ENCODE results near the gene DHRS2.

Gene DHRS2

GRCh38 chr14:23610815-23611289 lies 25.3 kb upstream of the DHRS2 start:
- no peak for TF ChIP-seq CTCF (IDR thresholded peaks at IDR 0.05; ENCODE audit: unreplicated experiment in 3 of 3)
- Mint-ChIP-seq H3K9me3 (no peaks in the 10 kb centered on the region), H3K27me3 (ENCODE audit: low read depth) (peaks cover 25% of the 10 kb centered on the region), H3K4me3 (no peak overlapping the region), H3K4me1 (no peaks in the 10 kb centered on the region), H3K27ac (no peak overlapping the region), H3K36me3 (ENCODE audit: low read depth) (no peaks in the 10 kb centered on the region)

- H3K27me3 Mint-ChIP-seq (ENCODE audit: low read depth), result peaks cover 25% of the 10 kb centered on the region
- no peaks in the 10 kb centered on the region for H3K36me3 Mint-ChIP-seq (ENCODE audit: low read depth)
- no peaks in the 10 kb centered on the region for H3K4me1 Mint-ChIP-seq
- no peak overlapping the region for H3K4me3 Mint-ChIP-seq
- H3K27ac Mint-ChIP-seq, result no peak overlapping the region
- H3K9me3 Mint-ChIP-seq, result no peaks in the 10 kb centered on the region
- no peak for TF ChIP-seq CTCF (IDR thresholded peaks at IDR 0.05; ENCODE audit: unreplicated experiment in 3 of 3)
Observed at GRCh38 chr14:23612354-23612732, 23.8 kb upstream of the DHRS2 start.

DNA sequence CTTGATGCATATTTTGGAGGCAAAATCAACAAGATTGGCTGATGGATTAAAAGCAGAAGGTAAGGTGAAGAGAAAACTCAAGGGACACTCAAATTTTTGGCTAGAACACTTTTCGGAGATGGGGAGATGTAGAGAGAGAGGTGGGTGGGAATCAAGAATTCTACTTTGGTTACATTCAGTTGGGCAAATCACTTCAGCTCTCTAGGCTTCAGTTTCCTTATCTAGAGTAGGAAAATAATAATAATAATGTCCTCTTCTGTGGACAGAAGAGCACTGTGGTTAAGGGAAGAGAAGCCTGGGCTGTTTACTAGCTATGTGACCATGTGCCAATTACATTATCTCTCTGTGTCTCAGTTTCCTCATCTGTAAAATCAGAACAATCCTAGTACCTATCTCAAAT lies 23.4 kb upstream of the DHRS2 start:
- Mint-ChIP-seq H3K27ac (no peak overlapping the region), H3K36me3 (ENCODE audit: low read depth) (no peaks in the 10 kb centered on the region), H3K4me3 (no peak overlapping the region), H3K27me3 (ENCODE audit: low read depth) (peaks cover 25% of the 10 kb centered on the region), H3K9me3 (no peaks in the 10 kb centered on the region), H3K4me1 (no peaks in the 10 kb centered on the region)
- TF ChIP-seq CTCF (IDR thresholded peaks at IDR 0.05; ENCODE audit: unreplicated experiment in 3 of 3), result no peak

- no peak for TF ChIP-seq CTCF (IDR thresholded peaks at IDR 0.05; ENCODE audit: unreplicated experiment in 3 of 3)
- H3K4me1 Mint-ChIP-seq, result no peaks in the 10 kb centered on the region
- no peak overlapping the region for H3K4me3 Mint-ChIP-seq
- no peaks in the 10 kb centered on the region for H3K36me3 Mint-ChIP-seq (ENCODE audit: low read depth)
- peaks cover 27% of the 10 kb centered on the region for H3K27me3 Mint-ChIP-seq (ENCODE audit: low read depth)
- H3K9me3 Mint-ChIP-seq, result no peaks in the 10 kb centered on the region
- no peak overlapping the region for H3K27ac Mint-ChIP-seq
Observed at GRCh38 chr14:23613242-23614070, 22.7 kb upstream of the DHRS2 start.

- H3K27me3 Mint-ChIP-seq (ENCODE audit: low read depth), result peaks cover 23% of the 10 kb centered on the region
- no peaks in the 10 kb centered on the region for H3K4me1 Mint-ChIP-seq
- no peaks in the 10 kb centered on the region for H3K36me3 Mint-ChIP-seq (ENCODE audit: low read depth)
- no peaks in the 10 kb centered on the region for H3K9me3 Mint-ChIP-seq
- TF ChIP-seq CTCF (IDR thresholded peaks at IDR 0.05; ENCODE audit: unreplicated experiment in 3 of 3), result no peak
- no peak overlapping the region for H3K4me3 Mint-ChIP-seq
- no peak overlapping the region for H3K27ac Mint-ChIP-seq
Observed at GRCh38 chr14:23614395-23614828, 21.8 kb upstream of the DHRS2 start.

DNA sequence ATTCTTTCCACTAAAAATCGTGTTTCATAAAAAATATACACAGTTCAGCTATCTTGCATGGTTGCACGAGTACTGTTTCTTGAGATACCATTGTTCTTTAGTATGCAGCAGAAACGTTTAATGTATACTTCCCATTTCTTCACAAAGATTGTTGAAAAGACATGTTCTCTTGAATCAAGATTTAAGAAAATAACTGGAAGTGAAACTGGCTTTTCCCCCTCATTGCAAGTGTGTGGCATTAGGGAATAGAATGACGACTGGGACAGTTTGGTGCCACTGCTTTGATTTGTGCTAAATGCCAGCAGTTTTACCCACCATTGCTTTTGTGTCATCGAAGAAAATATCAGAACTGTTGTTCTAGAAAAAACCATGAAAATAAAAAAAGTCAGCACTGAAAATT lies 20.3 kb upstream of the DHRS2 start:
- no peak overlapping the region for H3K27ac Mint-ChIP-seq
- peaks cover 22% of the 10 kb centered on the region for H3K27me3 Mint-ChIP-seq (ENCODE audit: low read depth)
- H3K4me1 Mint-ChIP-seq, result no peaks in the 10 kb centered on the region
- no peak for TF ChIP-seq CTCF (IDR thresholded peaks at IDR 0.05; ENCODE audit: unreplicated experiment in 3 of 3)
- no peaks in the 10 kb centered on the region for H3K36me3 Mint-ChIP-seq (ENCODE audit: low read depth)
- H3K9me3 Mint-ChIP-seq, result no peaks in the 10 kb centered on the region
- H3K4me3 Mint-ChIP-seq, result no peak overlapping the region

Measured in nephron (organoid).